CD4-positive, alpha-beta memory T cell (primary cell): ENCODE measurements around the gene CAPZB. TPM values are rescaled to one million over a fixed set of nuclear protein-coding genes. Genes with fewer than 3 reads are reported as not detected.
"Not testable (repeated sequence)": the region's sequence is repeated elsewhere in the genome, so short reads cannot be mapped to it uniquely, and the experiment has no call there.

ENCODE experiments used
- CTCF ChIA-PET: fragments of 350-600 bp; sonication (Branson Sonifier 250); formaldehyde crosslinking; loops from one replicate; lab custom pipeline; 2021; ENCODE audit warnings: inconsistent platforms; ENCODE audit not compliant: partially characterized antibody; lab: Charles Lee
- POLR2A ChIA-PET: fragments of 350-600 bp; sonication (Branson Sonifier 250); formaldehyde crosslinking; loops from one replicate; lab custom pipeline; 2021; ENCODE audit not compliant: partially characterized antibody; lab: Charles Lee
- DNase-seq, 5 donors: peaks; one replicate each; pipeline versions ENCODE4 v3.0.0 to v3.0.0-alpha.2; 2020 to 2022; ENCODE audit warnings: mixed read lengths in 1 of 5
- H3K27ac ChIP-seq: one replicate; pipeline ENCODE4 v1.7.0; 2013; ENCODE audit warnings: low read depth, low read length
- H3K27me3 ChIP-seq: 2 replicates; pipeline ENCODE4 v1.7.0; 2013; ENCODE audit warnings: mild to moderate bottlenecking, low read length, moderate library complexity; ENCODE audit not compliant: insufficient read depth
- H3K36me3 ChIP-seq: 2 replicates; pipeline ENCODE4 v1.7.0; 2013; ENCODE audit warnings: mild to moderate bottlenecking, low read length, moderate library complexity; ENCODE audit not compliant: insufficient read depth
- H3K4me1 ChIP-seq: 2 replicates; pipeline ENCODE4 v1.7.0; 2013; ENCODE audit warnings: mild to moderate bottlenecking, low read length, moderate library complexity; ENCODE audit not compliant: insufficient read depth
- H3K4me3 ChIP-seq, 2 donors: one replicate each; pipeline ENCODE4 v1.7.0; 2013; ENCODE audit warnings: low read length in 2 of 2, mild to moderate bottlenecking in 1 of 2
- H3K9me3 ChIP-seq, 2 donors: one replicate each; pipeline ENCODE4 v1.7.0; 2013; ENCODE audit warnings: low read length in 2 of 2, control low read depth in 1 of 2; ENCODE audit not compliant: control insufficient read depth in 1 of 2
- H3K27ac Mint-ChIP-seq, 7 donors: one replicate each; pipeline ENCODE4 v1.8.0; 2020 to 2021; ENCODE audit warnings: mixed read lengths in 7 of 7, mild to moderate bottlenecking in 6 of 7, inconsistent platforms in 3 of 7, moderate library complexity in 3 of 7
- H3K27me3 Mint-ChIP-seq, 2 donors: one replicate each; pipeline ENCODE4 v1.8.0; 2020 to 2021; ENCODE audit warnings: mixed read lengths in 2 of 2
- H3K36me3 Mint-ChIP-seq, 2 donors: one replicate each; pipeline ENCODE4 v1.8.0; 2020 to 2021; ENCODE audit warnings: mixed read lengths in 2 of 2, inconsistent platforms in 1 of 2, mild to moderate bottlenecking in 1 of 2
- H3K4me1 Mint-ChIP-seq, 4 donors: one replicate each; pipeline ENCODE4 v1.8.0; 2020 to 2021; ENCODE audit warnings: mixed read lengths in 4 of 4, mild to moderate bottlenecking in 1 of 4
- H3K4me3 Mint-ChIP-seq, 8 donors: one replicate each; pipeline ENCODE4 v1.8.0; 2020 to 2021; ENCODE audit warnings: mixed read lengths in 8 of 8, mild to moderate bottlenecking in 7 of 8, moderate library complexity in 6 of 8, inconsistent platforms in 3 of 8
- H3K9me3 Mint-ChIP-seq, 8 donors: one replicate each; pipeline ENCODE4 v1.8.0; 2020 to 2021; ENCODE audit warnings: mixed read lengths in 8 of 8, mild to moderate bottlenecking in 5 of 8, inconsistent platforms in 3 of 8, moderate library complexity in 1 of 8
- intact Hi-C: fragments of 100-400 bp; cut with micrococcal nuclease; formaldehyde crosslinking; loops from one replicate; pipeline ENCODE4 v1.15.1; 2023
- polyA plus RNA-seq, 2 donors: library from polyadenylated mRNA; unstranded; fragments of 300-500 nt; fragmentation: Illumina TruSeq; gene quantifications; one replicate each; pipeline ENCODE4 v1.2.3, GENCODE V29; 2021
- total RNA-seq, 2 experiments: library from RNA; stranded (reverse); gene quantifications; one replicate each; pipeline ENCODE4 v1.2.3, GENCODE V29; 2021

The CAPZB gene
- total and polyA plus RNA-seq, 4 experiments from 2014 or later: 244 to 602 (median 346) TPM

GRCh38 chr1:19499887-19500286, 14.5 kb upstream of the CAPZB start:
- H3K36me3 Mint-ChIP-seq, H3K9me3 Mint-ChIP-seq, POLR2A ChIA-PET, DNase-seq, H3K4me3 Mint-ChIP-seq, H3K4me1 ChIP-seq, H3K27me3 Mint-ChIP-seq, H3K4me3 ChIP-seq, H3K27me3 ChIP-seq, intact Hi-C loops, H3K27ac Mint-ChIP-seq, H3K9me3 ChIP-seq, H3K27ac ChIP-seq, H3K36me3 ChIP-seq: not testable (repeated sequence)
- CTCF ChIA-PET: interaction anchor here (0.6 to 1.1 kb wide), 2 partner anchors 158 to 209 kb away, joined by 3 to 4 read pairs; no protein-coding TSS in a partner anchor
- peaks cover 7 to 15% (median 11%) of the 10 kb centered on the region in 4 donors for H3K4me1 Mint-ChIP-seq

GRCh38 chr1:19497443-19497842, 12.1 kb upstream of the CAPZB start:
- H3K27me3 ChIP-seq, H3K4me1 ChIP-seq, H3K27me3 Mint-ChIP-seq, H3K27ac Mint-ChIP-seq, H3K4me3 ChIP-seq, H3K4me3 Mint-ChIP-seq, H3K9me3 Mint-ChIP-seq, DNase-seq, H3K36me3 ChIP-seq, H3K9me3 ChIP-seq, CTCF ChIA-PET, intact Hi-C loops, H3K36me3 Mint-ChIP-seq, H3K27ac ChIP-seq: not testable (repeated sequence)
- POLR2A ChIA-PET: interaction anchor here (1.3 kb wide), 1 partner anchor 11 kb away, joined by 3 read pairs; no protein-coding TSS in a partner anchor
- H3K4me1 Mint-ChIP-seq: peaks cover 10 to 20% (median 12%) of the 10 kb centered on the region in 4 donors

- no peaks in the 10 kb centered on the region for H3K27me3 ChIP-seq
- Mint-ChIP-seq H3K4me1 (peaks cover 17 to 30% (median 19%) of the 10 kb centered on the region in 4 donors), H3K4me3 (peak overlapping the region in 1 of 8 donors; percentile 17), H3K36me3 (no peaks in the 10 kb centered on the region), H3K27me3 (no peaks in the 10 kb centered on the region), H3K27ac (peak overlapping the region in 1 of 7 donors; percentile 48), H3K9me3 (no peaks in the 10 kb centered on the region)
- H3K4me1 ChIP-seq: no peaks in the 10 kb centered on the region
- H3K9me3 ChIP-seq: no peaks in the 10 kb centered on the region
- no peak overlapping the region for H3K4me3 ChIP-seq
- no peaks in the 10 kb centered on the region for H3K36me3 ChIP-seq
- ChIA-PET CTCF (no interaction called here), POLR2A (interaction anchor here (1.3 kb wide), 1 partner anchor 10 kb away, joined by 3 read pairs; no protein-coding TSS in a partner anchor)
- intact Hi-C loops: no loop called here
- no peak for DNase-seq
- no peak overlapping the region for H3K27ac ChIP-seq
These were observed 11.2 kb upstream of the CAPZB start for GRCh38 chr1:19496527-19496874.

GRCh38 chr1:19495799-19496526, 10.6 kb upstream of the CAPZB start:
- peak overlapping the region in 1 of 8 donors; percentile 17 for H3K4me3 Mint-ChIP-seq
- Histone ChIP-seq H3K27me3 (no peaks in the 10 kb centered on the region), H3K9me3 (no peaks in the 10 kb centered on the region), H3K4me1 (no peaks in the 10 kb centered on the region), H3K4me3 (no peak overlapping the region), H3K27ac (no peak overlapping the region), H3K36me3 (no peaks in the 10 kb centered on the region)
- H3K9me3 Mint-ChIP-seq: no peaks in the 10 kb centered on the region
- intact Hi-C loops: no loop called here
- H3K36me3 Mint-ChIP-seq: no peaks in the 10 kb centered on the region
- POLR2A ChIA-PET: interaction anchor here (0.7 to 1.3 kb wide), 2 partner anchors 10 to 86 kb away, joined by 3 to 4 read pairs; no protein-coding TSS in a partner anchor
- DNase-seq: no peak
- CTCF ChIA-PET: no interaction called here
- H3K27ac Mint-ChIP-seq: peak overlapping the region in 3 of 7 donors; percentile 5 to 48 (median 44)
- peaks cover 18 to 35% (median 23%) of the 10 kb centered on the region in 4 donors for H3K4me1 Mint-ChIP-seq
- H3K27me3 Mint-ChIP-seq: no peaks in the 10 kb centered on the region

GRCh38 chr1:19495000-19495656, 9.8 kb upstream of the CAPZB start:
- H3K27me3 Mint-ChIP-seq: no peaks in the 10 kb centered on the region
- no peak for DNase-seq
- H3K27ac ChIP-seq: no peak overlapping the region
- H3K36me3 Mint-ChIP-seq: no peaks in the 10 kb centered on the region
- H3K4me1 Mint-ChIP-seq: peaks cover 20 to 36% (median 25%) of the 10 kb centered on the region in 4 donors
- no peaks in the 10 kb centered on the region for H3K36me3 ChIP-seq
- no peaks in the 10 kb centered on the region for H3K4me1 ChIP-seq
- POLR2A ChIA-PET: interaction anchor here (0.7 kb wide), 1 partner anchor 87 kb away, joined by 4 read pairs; no protein-coding TSS in a partner anchor
- H3K4me3 Mint-ChIP-seq: no peak overlapping the region
- no peaks in the 10 kb centered on the region for H3K27me3 ChIP-seq
- H3K4me3 ChIP-seq: no peak overlapping the region
- no peaks in the 10 kb centered on the region for H3K9me3 ChIP-seq
- CTCF ChIA-PET: interaction anchor here (1.2 kb wide), 1 partner anchor 9 kb away, joined by 3 read pairs; no protein-coding TSS in a partner anchor
- intact Hi-C loops: no loop called here
- H3K27ac Mint-ChIP-seq: no peak overlapping the region
- no peaks in the 10 kb centered on the region for H3K9me3 Mint-ChIP-seq

GRCh38 chr1:19493547-19493946, 8.2 kb upstream of the CAPZB start:
- H3K4me3 Mint-ChIP-seq: no peak overlapping the region
- no peaks in the 10 kb centered on the region for H3K27me3 Mint-ChIP-seq
- CTCF ChIA-PET: no interaction called here
- POLR2A ChIA-PET: interaction anchor here (1.9 kb wide), 1 partner anchor 25 kb away, joined by 5 read pairs; no protein-coding TSS in a partner anchor
- Histone ChIP-seq H3K4me1 (peaks cover 2% of the 10 kb centered on the region), H3K27ac (no peak overlapping the region), H3K36me3 (no peaks in the 10 kb centered on the region), H3K27me3 (no peaks in the 10 kb centered on the region), H3K9me3 (no peaks in the 10 kb centered on the region), H3K4me3 (no peak overlapping the region)
- no peak for DNase-seq
- H3K36me3 Mint-ChIP-seq: no peaks in the 10 kb centered on the region
- no peaks in the 10 kb centered on the region for H3K9me3 Mint-ChIP-seq
- H3K27ac Mint-ChIP-seq: no peak overlapping the region
- peaks cover 22 to 41% (median 28%) of the 10 kb centered on the region in 4 donors for H3K4me1 Mint-ChIP-seq
- intact Hi-C loops: no loop called here

- peak overlapping the region in 2 of 7 donors; percentile 9 to 24 for H3K27ac Mint-ChIP-seq
- Histone ChIP-seq H3K27ac (no peak overlapping the region), H3K27me3 (no peaks in the 10 kb centered on the region), H3K4me3 (no peak overlapping the region), H3K4me1 (peaks cover 27% of the 10 kb centered on the region), H3K36me3 (no peaks in the 10 kb centered on the region), H3K9me3 (no peaks in the 10 kb centered on the region)
- POLR2A ChIA-PET: interaction anchor here (0.6 to 23.9 kb wide), 2 partner anchors 24 to 105 kb away, joined by 4 to 734 read pairs; no protein-coding TSS in a partner anchor
- H3K4me1 Mint-ChIP-seq: peaks cover 25 to 51% (median 41%) of the 10 kb centered on the region in 4 donors
- CTCF ChIA-PET: interaction anchor here (0.6 to 1.6 kb wide), 3 partner anchors 92 to 161 kb away, joined by 3 read pairs; no protein-coding TSS in a partner anchor
- intact Hi-C loops: loop anchor here (5.0 kb wide), 4 partner anchors 53 to 238 kb away; partner anchors contain the start of genes AKR7A2, EMC1, MRTO4 and SLC66A1
- no peak overlapping the region for H3K4me3 Mint-ChIP-seq
- no peaks in the 10 kb centered on the region for H3K27me3 Mint-ChIP-seq
- no peaks in the 10 kb centered on the region for H3K9me3 Mint-ChIP-seq
- H3K36me3 Mint-ChIP-seq: peaks cover 0 to 2% of the 10 kb centered on the region in 2 donors
- DNase-seq: no peak
These were observed 4.7 kb upstream of the CAPZB start for GRCh38 chr1:19489996-19490395.
